Measurements from ENCODE around the gene R3HCC1L. TPM values are rescaled to one million over a fixed set of nuclear protein-coding genes. Genes with fewer than 3 reads are reported as not detected.
"Not testable (repeated sequence)": the region's sequence is repeated elsewhere in the genome, so short reads cannot be mapped to it uniquely, and the experiment has no call there.

R3HCC1L gene
- total RNA-seq, 3 donors from 2014 or later = 12.2 to 28.5 (median 20.6) TPM

DNA sequence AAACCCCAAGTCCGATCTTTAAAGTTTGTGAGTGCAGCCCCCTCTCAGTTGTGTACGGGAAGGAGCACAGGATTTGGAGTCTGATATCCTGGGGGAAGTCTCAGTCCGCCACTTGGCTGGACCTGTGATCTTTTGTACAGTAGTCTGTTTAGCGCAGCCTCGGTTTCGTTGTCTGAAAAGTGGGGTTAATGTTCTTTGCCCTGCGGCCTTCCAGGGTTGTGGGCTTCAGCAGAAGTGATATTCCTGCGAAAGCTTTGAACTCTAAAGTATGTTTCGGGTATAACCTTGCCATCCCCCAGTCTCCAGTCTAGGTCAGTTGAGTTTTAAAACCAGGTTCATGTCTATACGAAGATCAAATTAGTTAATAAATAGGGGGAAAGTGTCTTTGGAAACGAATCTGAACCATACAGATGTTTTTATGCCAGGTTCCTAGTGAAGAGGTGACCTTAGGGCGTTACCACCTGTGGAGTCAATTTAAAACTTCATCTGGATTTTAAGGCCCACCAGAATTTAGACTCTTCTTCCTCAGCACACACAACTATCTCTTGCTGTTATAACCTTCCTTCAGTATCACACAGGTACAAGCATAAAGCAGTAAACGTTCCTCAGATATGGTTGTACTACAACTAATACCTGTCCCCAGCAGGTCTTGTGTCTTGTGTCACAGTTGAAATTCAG is 904 bp downstream of the R3HCC1L start:
- TF ChIP-seq, protein P1, sequence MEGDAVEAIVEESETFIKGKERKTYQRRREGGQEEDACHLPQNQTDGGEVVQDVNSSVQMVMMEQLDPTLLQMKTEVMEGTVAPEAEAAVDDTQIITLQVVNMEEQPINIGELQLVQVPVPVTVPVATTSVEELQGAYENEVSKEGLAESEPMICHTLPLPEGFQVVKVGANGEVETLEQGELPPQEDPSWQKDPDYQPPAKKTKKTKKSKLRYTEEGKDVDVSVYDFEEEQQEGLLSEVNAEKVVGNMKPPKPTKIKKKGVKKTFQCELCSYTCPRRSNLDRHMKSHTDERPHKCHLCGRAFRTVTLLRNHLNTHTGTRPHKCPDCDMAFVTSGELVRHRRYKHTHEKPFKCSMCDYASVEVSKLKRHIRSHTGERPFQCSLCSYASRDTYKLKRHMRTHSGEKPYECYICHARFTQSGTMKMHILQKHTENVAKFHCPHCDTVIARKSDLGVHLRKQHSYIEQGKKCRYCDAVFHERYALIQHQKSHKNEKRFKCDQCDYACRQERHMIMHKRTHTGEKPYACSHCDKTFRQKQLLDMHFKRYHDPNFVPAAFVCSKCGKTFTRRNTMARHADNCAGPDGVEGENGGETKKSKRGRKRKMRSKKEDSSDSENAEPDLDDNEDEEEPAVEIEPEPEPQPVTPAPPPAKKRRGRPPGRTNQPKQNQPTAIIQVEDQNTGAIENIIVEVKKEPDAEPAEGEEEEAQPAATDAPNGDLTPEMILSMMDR (IDR thresholded peaks at IDR 0.05) = no peak
- TF ChIP-seq POLR2A (IDR thresholded peaks at IDR 0.05) (no peak), POLR2AphosphoS5 (IDR thresholded peaks at IDR 0.05) (no peak)
- Histone ChIP-seq H3K9me3 (no peaks in the 10 kb centered on the region), H3K4me1 (no peaks in the 10 kb centered on the region), H3K4me3 (peak overlapping the region; percentile 73 to 96 (median 94)), H3K36me3 (no peaks in the 10 kb centered on the region), H3K27ac (peak overlapping the region; percentile 96 to 97), H3K27me3 (no peaks in the 10 kb centered on the region)
- intact Hi-C loops (cut with DNase I; ENCODE audit: low total_unique reads) = no loop called here
- DNase-seq (ENCODE audit: low spot score in 2 of 2) = no peak

DNA sequence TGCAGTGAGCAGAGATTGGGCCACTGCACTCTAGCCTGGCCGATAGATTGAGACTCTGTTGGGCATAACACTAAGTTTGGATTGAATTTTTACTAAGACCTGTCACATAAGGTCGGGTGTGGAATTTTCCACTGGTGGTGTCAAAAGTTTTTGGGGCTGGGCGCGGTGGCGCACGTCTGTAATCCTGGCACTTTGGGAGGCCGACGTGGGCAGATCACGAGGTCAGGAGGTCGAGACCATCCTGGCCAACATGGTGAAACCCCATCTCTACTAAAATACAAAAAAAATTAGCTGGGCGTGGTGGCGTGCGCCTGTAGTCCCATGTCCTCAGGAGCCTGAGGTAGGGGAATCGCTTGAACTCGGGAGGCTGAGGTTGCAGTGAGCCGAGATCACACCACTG is 2.3 kb downstream of the R3HCC1L start:
- H3K27ac ChIP-seq; intact Hi-C loops (cut with DNase I; ENCODE audit: low total_unique reads); H3K27me3 ChIP-seq; H3K4me1 ChIP-seq; H3K36me3 ChIP-seq; H3K9me3 ChIP-seq; DNase-seq (ENCODE audit: low spot score in 2 of 2); H3K4me3 ChIP-seq: not testable (repeated sequence)

GRCh38 chr10:98138031-98138430 is 3.6 kb downstream of the R3HCC1L start:
- TF ChIP-seq POLR2AphosphoS5 (IDR thresholded peaks at IDR 0.05) (no peak), POLR2A (IDR thresholded peaks at IDR 0.05) (no peak)
- TF ChIP-seq, protein P1 (IDR thresholded peaks at IDR 0.05) = no peak
- no peak overlapping the region for H3K4me3 ChIP-seq
- no peaks in the 10 kb centered on the region for H3K9me3 ChIP-seq
- H3K4me1 ChIP-seq = no peaks in the 10 kb centered on the region
- H3K27me3 ChIP-seq = no peaks in the 10 kb centered on the region
- intact Hi-C loops (cut with DNase I; ENCODE audit: low total_unique reads) = no loop called here
- DNase-seq (ENCODE audit: low spot score in 2 of 2) = no peak
- H3K36me3 ChIP-seq = no peaks in the 10 kb centered on the region
- no peak overlapping the region for H3K27ac ChIP-seq

DNA sequence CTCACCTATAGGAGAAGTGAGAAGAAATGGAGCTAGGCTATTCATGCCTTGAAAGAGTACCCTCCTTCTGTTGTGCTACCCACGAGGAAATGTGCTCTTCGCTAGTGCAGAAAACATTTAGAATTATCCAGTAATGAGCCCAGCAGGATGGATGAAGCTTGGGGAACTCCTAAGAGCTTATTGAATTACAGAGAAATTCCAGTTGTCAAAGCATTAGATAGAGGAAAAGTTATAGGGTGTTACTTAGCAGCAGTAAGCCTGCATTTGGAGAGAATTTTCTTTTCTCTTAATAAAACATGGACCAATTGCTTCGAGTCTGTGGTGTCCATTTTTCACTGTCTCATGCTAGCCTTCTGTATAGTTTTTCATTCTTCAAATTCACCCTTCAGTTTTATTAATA is 5.0 kb downstream of the R3HCC1L start:
- Histone ChIP-seq H3K27ac (no peak overlapping the region), H3K27me3 (no peaks in the 10 kb centered on the region), H3K4me1 (no peaks in the 10 kb centered on the region), H3K9me3 (no peaks in the 10 kb centered on the region), H3K36me3 (no peaks in the 10 kb centered on the region), H3K4me3 (no peak overlapping the region)
- TF ChIP-seq POLR2AphosphoS5 (IDR thresholded peaks at IDR 0.05) (no peak), POLR2A (IDR thresholded peaks at IDR 0.05) (no peak)
- TF ChIP-seq, protein P1 (IDR thresholded peaks at IDR 0.05) = no peak
- no peak for DNase-seq (ENCODE audit: low spot score in 2 of 2)
- intact Hi-C loops (cut with DNase I; ENCODE audit: low total_unique reads) = no loop called here

DNA sequence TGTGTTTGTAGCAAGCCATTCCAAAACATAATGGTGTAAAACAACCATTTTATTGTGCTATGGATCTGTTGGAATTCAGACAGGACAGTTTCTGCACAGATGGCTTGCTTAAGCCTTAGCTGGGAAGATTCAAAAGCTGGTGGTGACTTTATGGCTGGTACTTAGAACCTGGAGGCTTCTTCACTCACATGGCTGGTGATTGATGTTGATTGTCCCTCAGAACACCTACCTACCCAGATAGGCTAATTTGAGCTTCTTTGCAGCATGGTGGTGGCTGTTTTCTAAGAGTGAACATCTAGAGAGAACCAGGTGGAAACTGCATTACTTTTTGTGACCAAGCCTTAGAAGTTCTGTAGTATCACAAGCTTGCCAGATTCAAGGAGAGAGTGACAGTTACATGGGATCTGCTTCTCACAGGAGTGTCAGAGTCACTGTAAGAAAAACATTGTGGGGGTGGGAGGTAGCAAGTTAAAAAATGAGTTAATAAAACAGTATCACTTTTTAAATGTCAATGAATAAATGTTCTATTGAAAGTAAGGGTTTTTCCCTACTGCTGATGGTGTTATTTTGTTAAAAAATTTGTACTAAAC is 7.1 kb downstream of the R3HCC1L start:
- DNase-seq (ENCODE audit: low spot score in 2 of 2) = no peak
- no peak overlapping the region for H3K4me3 ChIP-seq
- no peaks in the 10 kb centered on the region for H3K27me3 ChIP-seq
- H3K4me1 ChIP-seq = no peaks in the 10 kb centered on the region
- TF ChIP-seq POLR2A (IDR thresholded peaks at IDR 0.05) = no peak
- TF ChIP-seq POLR2AphosphoS5 (IDR thresholded peaks at IDR 0.05) = no peak
- TF ChIP-seq, protein P1 (IDR thresholded peaks at IDR 0.05) = no peak
- H3K36me3 ChIP-seq = no peaks in the 10 kb centered on the region
- intact Hi-C loops (cut with DNase I; ENCODE audit: low total_unique reads) = no loop called here
- H3K27ac ChIP-seq = no peak overlapping the region
- no peaks in the 10 kb centered on the region for H3K9me3 ChIP-seq

Measured in breast epithelium (tissue), 4 donors.